ENCODE measurements around the gene TNFSF11.

The TNFSF11 gene

GRCh38 chr13:42548731-42549551 is 25.0 kb upstream of the TNFSF11 start:
- DNase-seq (ENCODE audit: low spot score), result no peak
- Histone ChIP-seq H3K4me3 (ENCODE audit: severe bottlenecking) (no peak overlapping the region), H3K9me3 (ENCODE audit: severe bottlenecking) (no peaks in the 10 kb centered on the region), H3K27ac (ENCODE audit: poor library complexity, severe bottlenecking) (no peak overlapping the region), H3K4me1 (ENCODE audit: insufficient read depth, poor library complexity, severe bottlenecking) (peaks cover 5% of the 10 kb centered on the region), H3K36me3 (ENCODE audit: low read depth) (no peaks in the 10 kb centered on the region), H3K27me3 (ENCODE audit: insufficient read depth, poor library complexity, severe bottlenecking) (no peaks in the 10 kb centered on the region)
- no peak for ATAC-seq (ENCODE audit: low read depth)
- TF ChIP-seq CTCF (IDR thresholded peaks at IDR 0.05; ENCODE audit: poor library complexity, severe bottlenecking), result no peak

GRCh38 chr13:42549552-42549936 is 24.4 kb upstream of the TNFSF11 start:
- TF ChIP-seq CTCF (IDR thresholded peaks at IDR 0.05; ENCODE audit: poor library complexity, severe bottlenecking), result no peak
- no peaks in the 10 kb centered on the region for H3K27me3 ChIP-seq (ENCODE audit: insufficient read depth, poor library complexity, severe bottlenecking)
- H3K4me1 ChIP-seq (ENCODE audit: insufficient read depth, poor library complexity, severe bottlenecking), result peaks cover 9% of the 10 kb centered on the region
- H3K4me3 ChIP-seq (ENCODE audit: severe bottlenecking), result no peak overlapping the region
- no peaks in the 10 kb centered on the region for H3K9me3 ChIP-seq (ENCODE audit: severe bottlenecking)
- ATAC-seq (ENCODE audit: low read depth) (no peak), DNase-seq (ENCODE audit: low spot score) (no peak)
- no peak overlapping the region for H3K27ac ChIP-seq (ENCODE audit: poor library complexity, severe bottlenecking)
- H3K36me3 ChIP-seq (ENCODE audit: low read depth), result no peaks in the 10 kb centered on the region

- Histone ChIP-seq H3K9me3 (ENCODE audit: severe bottlenecking) (no peaks in the 10 kb centered on the region), H3K27ac (ENCODE audit: poor library complexity, severe bottlenecking) (no peak overlapping the region), H3K36me3 (ENCODE audit: low read depth) (no peaks in the 10 kb centered on the region), H3K4me1 (ENCODE audit: insufficient read depth, poor library complexity, severe bottlenecking) (peaks cover 9% of the 10 kb centered on the region), H3K4me3 (ENCODE audit: severe bottlenecking) (no peak overlapping the region), H3K27me3 (ENCODE audit: insufficient read depth, poor library complexity, severe bottlenecking) (no peaks in the 10 kb centered on the region)
- no peak for ATAC-seq (ENCODE audit: low read depth)
- TF ChIP-seq CTCF (IDR thresholded peaks at IDR 0.05; ENCODE audit: poor library complexity, severe bottlenecking), result no peak
- no peak for DNase-seq (ENCODE audit: low spot score)
Measured at GRCh38 chr13:42551611-42552010, 22.3 kb upstream of the TNFSF11 start.

GRCh38 chr13:42553098-42554046 is 20.6 kb upstream of the TNFSF11 start:
- H3K9me3 ChIP-seq (ENCODE audit: severe bottlenecking), result no peaks in the 10 kb centered on the region
- no peak for TF ChIP-seq CTCF (IDR thresholded peaks at IDR 0.05; ENCODE audit: poor library complexity, severe bottlenecking)
- ATAC-seq (ENCODE audit: low read depth) (peak; percentile 81), DNase-seq (ENCODE audit: low spot score) (no peak)
- H3K4me3 ChIP-seq (ENCODE audit: severe bottlenecking), result no peak overlapping the region
- H3K4me1 ChIP-seq (ENCODE audit: insufficient read depth, poor library complexity, severe bottlenecking), result peaks cover 9% of the 10 kb centered on the region
- no peak overlapping the region for H3K27ac ChIP-seq (ENCODE audit: poor library complexity, severe bottlenecking)
- H3K27me3 ChIP-seq (ENCODE audit: insufficient read depth, poor library complexity, severe bottlenecking), result no peaks in the 10 kb centered on the region
- no peaks in the 10 kb centered on the region for H3K36me3 ChIP-seq (ENCODE audit: low read depth)

Measured in RWPE2 (cell line).